GM18519 (cell line): ENCODE measurements around the gene LRRTM3.

Experiments
- ATAC-seq: cut with Tn5 transposase; IDR thresholded peaks from one replicate; pipeline ENCODE4 v1.9.1; 2021; ENCODE audit warnings: mild to moderate bottlenecking, moderate library complexity; ENCODE audit not compliant: unreplicated experiment, low FRiP score

Gene LRRTM3

GRCh38 chr10:66931340-66931948 is 5.6 kb downstream of the LRRTM3 start:
- ATAC-seq: peak; percentile 75

- no peak for ATAC-seq
These were observed 6.1 kb downstream of the LRRTM3 start for GRCh38 chr10:66931949-66932343.

GRCh38 chr10:66934711-66935110 is 8.9 kb downstream of the LRRTM3 start:
- no peak for ATAC-seq

GRCh38 chr10:66940965-66941364 is 15.1 kb downstream of the LRRTM3 start:
- ATAC-seq: no peak

GRCh38 chr10:66941491-66941890 is 15.7 kb downstream of the LRRTM3 start:
- no peak for ATAC-seq

- no peak for ATAC-seq
These were observed 16.6 kb downstream of the LRRTM3 start for GRCh38 chr10:66942407-66942806.

- no peak for ATAC-seq
These were observed 17.8 kb downstream of the LRRTM3 start for GRCh38 chr10:66943590-66943989.

- ATAC-seq: no peak
These were observed 26.1 kb downstream of the LRRTM3 start for GRCh38 chr10:66951896-66952295.

GRCh38 chr10:66958466-66958865 is 32.6 kb downstream of the LRRTM3 start:
- no peak for ATAC-seq

GRCh38 chr10:66964946-66965345 is 39.1 kb downstream of the LRRTM3 start:
- no peak for ATAC-seq

GRCh38 chr10:66980246-66980815 is 54.5 kb downstream of the LRRTM3 start:
- no peak for ATAC-seq

- ATAC-seq: no peak
These were observed 55.7 kb downstream of the LRRTM3 start for GRCh38 chr10:66981361-66982052.

GRCh38 chr10:66982053-66982420 is 56.2 kb downstream of the LRRTM3 start:
- ATAC-seq: no peak

- no peak for ATAC-seq
These were observed 57.1 kb downstream of the LRRTM3 start for GRCh38 chr10:66982792-66983474.

GRCh38 chr10:66983475-66983818 is 57.6 kb downstream of the LRRTM3 start:
- no peak for ATAC-seq

GRCh38 chr10:66990143-66990830 is 64.5 kb downstream of the LRRTM3 start:
- no peak for ATAC-seq

GRCh38 chr10:66996996-66997395 is 71.2 kb downstream of the LRRTM3 start:
- no peak for ATAC-seq

GRCh38 chr10:66999762-67000545 is 74.1 kb downstream of the LRRTM3 start:
- ATAC-seq: no peak

GRCh38 chr10:67004690-67005089 is 78.9 kb downstream of the LRRTM3 start:
- ATAC-seq: no peak

GRCh38 chr10:67005981-67006380 is 80.1 kb downstream of the LRRTM3 start:
- ATAC-seq: no peak
